HG03045 (cell line): ENCODE measurements around the gene NUP153.
A peak's percentile ranks its signal among the peaks of the same experiment; 100 is the strongest.
"Not testable (repeated sequence)": the region's sequence is repeated elsewhere in the genome, so short reads cannot be mapped to it uniquely, and the experiment has no call there.

Experiments used
- ATAC-seq: cut with Tn5 transposase; IDR thresholded peaks from one replicate; pipeline ENCODE4 v1.9.1; 2021; ENCODE audit warnings: mild to moderate bottlenecking, moderate library complexity; ENCODE audit not compliant: unreplicated experiment

NUP153 gene

DNA sequence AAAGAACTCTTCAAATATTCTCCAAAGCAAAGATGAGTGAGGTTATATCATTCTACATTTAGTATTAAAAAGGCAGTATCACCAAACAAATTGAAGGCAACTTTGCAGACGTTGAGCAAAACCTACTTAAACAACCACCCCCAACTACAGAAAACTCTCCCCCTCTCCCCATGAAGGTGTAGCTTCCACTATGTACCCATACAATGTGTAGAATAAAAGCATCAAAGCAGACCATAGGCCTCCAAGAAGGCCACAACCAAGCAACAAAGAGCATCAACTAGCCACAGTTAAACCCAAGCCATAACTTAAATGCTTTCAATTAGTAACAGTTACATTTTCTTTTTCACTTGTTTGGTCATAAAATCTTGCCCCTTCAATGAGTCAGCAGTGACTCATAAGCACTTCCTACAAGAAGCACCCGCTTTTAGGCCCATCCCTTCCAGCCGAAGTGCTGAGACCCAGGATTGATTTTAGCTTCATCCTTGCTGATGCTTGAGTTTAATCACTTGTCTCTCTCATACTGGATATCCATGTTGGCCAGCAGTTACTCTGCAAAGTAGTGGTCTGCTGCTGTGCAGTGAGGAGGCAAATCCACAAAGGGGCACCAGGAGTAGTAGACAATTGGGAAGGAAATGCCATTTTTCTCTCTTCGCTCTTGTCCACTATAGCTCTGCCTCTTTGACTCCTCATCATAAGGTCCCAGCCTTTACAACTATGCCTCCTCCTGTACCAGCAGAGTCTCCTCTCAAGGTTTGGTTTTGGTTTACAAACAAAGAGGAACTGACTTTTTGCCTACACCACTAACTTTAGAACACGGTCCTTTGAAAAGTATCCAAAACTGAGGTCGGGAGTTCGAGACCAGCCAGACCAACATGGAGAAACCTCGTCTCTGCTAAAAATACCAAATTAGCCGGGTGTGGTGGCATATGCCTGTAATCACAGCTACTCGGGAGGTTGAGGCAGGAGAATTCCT is 8.4 kb upstream of the NUP153 start:
- ATAC-seq: peak; percentile 77

DNA sequence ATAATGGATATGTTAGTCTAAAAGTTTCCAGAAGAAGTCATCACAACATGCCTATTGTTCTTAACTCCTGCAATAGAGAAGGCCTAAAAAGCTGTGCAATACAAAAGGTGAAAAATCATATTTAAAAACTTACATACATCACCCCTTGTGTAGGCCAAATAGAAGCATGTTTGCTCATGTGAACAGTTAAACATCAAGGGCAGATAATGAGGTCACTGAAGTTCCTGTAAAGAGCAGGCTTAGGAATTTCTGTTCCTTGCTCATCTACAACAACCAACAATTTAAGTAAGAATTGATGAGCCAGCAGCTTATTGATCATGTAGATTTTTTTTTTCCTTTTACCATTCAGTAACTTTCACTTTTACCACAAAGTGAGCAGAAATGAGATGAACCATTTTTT is 7.5 kb upstream of the NUP153 start:
- ATAC-seq: no peak

DNA sequence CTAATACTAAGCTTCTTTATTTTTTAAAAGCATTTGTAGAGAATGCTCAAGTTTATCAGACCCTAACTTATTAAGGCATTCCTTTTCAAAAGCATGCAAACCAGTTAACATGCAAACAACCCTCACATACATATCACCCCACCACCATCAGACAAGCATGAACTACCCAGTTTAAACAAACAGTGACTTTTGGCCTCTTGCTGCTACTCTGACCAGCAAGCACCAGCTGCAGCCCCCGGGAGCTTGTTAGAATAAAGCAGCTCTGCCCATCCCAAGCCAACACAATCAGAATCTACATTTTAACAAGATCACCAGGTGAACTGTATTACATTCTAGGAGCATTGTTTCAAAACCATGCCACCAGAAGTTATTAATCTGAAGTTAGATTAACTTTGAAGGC is 5.9 kb upstream of the NUP153 start:
- ATAC-seq: no peak

DNA sequence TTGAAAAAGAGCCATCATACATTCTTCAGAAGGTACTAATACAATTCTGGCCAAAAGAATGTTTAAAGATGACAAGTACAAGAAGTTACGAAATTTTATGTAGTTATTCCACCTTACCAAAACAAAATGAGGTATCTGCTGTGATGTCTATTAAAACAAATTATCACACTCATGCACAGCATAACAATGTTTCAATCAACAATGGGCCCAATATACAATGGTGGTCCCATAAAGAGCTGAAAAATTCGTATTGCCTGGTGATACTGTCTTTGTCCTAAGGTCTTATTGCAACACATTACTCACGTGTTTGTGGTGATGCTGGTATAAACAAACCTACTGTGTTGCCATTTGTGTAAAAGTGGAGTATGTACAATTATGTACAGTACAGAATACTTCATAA is 3.6 kb upstream of the NUP153 start:
- no peak for ATAC-seq

DNA sequence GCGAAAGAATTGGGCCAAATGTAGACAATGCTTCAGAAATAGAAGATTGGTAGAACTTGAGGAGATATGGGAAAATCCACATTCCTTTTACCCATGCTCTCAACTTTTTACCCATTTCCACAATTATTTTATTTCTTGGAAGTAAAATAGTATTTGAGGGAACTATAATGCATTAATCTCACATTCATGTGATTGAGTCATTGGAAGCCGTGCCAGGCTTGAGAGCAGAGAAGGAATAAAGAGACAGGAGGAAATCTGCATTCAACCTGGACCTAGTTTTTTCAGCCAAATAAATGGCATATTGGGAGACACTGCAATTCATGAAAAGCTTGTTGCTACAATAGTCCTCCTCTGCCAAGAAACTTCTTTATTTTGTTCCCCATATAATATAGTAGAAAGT is 2.8 kb upstream of the NUP153 start:
- ATAC-seq: no peak

DNA sequence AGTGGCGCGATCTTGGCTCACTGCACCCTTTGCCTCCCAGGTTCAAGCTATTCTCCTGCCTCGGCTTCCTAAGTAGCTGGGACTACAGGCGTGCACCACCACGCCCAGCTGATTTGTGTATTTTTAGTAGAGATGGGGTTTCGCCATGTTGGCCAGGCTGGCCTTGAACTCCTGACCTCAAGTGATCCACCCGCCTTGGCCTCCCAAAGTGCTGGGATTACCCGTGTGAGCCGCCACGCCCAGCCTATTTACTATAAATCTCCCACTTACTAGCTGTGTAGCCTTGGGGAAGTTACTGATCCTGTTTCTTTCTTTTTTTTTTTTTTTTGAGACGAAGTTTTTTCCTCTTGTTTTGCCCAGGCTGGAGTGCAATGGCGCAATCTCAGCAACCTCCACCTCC is 1.3 kb upstream of the NUP153 start:
- ATAC-seq: not testable (repeated sequence)

DNA sequence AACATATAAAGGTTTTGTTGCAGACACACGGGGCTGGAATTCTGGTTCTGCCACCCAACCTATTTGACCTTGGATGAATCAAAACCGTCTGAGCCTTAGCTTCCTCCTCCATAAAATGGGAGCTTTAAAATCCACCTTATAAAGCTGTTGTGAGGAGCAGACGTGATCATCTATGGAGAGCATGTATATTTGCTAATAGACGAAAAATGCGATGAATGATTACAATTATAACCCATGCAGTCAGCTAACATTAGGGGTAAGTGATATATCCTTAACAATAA is 586 bp upstream of the NUP153 start:
- no peak for ATAC-seq

DNA sequence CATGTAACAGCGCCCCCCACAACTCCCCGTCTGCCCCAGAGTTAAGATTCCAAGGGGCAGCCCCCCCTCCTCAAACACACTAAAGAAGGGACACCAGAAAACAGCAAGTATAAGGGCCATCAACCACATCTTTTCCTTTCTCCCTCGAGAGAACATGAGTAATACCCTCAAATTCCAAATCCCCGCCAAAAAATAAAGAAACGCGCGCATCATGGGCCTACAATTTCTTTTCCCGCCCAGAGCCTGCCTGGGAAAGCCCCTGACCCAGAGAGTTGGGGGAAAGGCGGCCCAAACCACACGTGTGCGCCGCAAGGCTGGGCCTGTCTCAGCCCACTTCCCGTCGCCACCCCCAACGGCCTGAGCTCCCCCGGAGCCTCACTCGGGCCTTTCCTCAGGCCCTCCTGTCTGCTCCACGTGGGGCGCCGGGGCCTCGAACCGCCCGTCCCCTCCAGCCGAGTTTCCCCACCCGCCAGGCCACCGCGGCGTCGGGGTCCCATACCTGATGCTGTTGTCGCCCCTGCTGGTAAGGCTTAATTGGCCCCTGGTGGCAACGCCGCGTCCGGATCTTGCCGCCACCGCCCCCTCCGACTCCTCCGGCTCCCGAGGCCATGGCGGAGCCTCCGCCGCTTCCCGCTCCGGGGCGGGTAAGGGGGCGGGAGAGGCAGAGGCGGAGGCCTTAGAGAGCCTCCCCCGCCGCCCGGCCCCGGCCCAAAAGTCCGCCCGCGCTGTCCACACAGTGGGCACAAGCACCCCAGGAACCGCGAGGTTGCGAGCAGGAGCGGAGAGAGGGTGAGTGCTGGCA is 746 bp downstream of the NUP153 start:
- peak; percentile 68 for ATAC-seq

DNA sequence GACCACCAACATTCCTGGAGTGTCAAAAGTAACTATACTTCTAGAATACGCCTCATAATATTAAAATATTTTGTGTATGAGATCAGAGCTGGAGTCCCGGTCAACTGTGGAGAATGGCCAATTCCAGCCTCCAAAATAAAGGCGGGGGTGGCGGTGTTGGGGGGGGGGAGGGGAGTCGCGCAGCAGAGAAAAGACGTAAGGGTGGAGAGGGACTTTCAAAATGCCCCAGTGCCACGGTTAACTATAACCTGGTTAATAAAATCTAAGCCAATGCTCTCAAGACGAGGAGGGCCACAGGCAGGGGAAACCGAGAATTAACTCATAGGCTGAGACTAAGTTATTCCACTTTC is 1.3 kb downstream of the NUP153 start:
- peak; percentile 0 for ATAC-seq

DNA sequence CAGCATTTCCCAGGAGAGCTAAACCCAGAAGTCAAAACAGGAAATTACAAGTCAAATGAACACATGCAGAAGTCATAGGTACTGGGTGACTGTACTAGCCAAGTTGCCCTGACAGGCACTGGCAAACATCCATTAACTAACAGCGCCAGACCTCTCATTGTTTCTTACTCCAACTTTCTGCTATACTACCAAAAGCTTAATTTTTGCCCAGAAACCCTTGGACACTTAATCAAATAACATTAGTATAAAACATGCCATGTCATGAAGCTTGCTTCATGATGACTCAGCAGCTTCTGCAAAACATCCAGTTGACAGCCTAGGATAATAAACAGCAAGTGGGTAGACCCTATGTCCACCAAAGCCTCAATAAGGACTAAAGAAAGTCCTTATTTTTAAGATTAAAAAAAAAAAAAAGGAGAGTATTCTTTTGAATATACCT is 3.5 kb downstream of the NUP153 start:
- ATAC-seq: no peak

DNA sequence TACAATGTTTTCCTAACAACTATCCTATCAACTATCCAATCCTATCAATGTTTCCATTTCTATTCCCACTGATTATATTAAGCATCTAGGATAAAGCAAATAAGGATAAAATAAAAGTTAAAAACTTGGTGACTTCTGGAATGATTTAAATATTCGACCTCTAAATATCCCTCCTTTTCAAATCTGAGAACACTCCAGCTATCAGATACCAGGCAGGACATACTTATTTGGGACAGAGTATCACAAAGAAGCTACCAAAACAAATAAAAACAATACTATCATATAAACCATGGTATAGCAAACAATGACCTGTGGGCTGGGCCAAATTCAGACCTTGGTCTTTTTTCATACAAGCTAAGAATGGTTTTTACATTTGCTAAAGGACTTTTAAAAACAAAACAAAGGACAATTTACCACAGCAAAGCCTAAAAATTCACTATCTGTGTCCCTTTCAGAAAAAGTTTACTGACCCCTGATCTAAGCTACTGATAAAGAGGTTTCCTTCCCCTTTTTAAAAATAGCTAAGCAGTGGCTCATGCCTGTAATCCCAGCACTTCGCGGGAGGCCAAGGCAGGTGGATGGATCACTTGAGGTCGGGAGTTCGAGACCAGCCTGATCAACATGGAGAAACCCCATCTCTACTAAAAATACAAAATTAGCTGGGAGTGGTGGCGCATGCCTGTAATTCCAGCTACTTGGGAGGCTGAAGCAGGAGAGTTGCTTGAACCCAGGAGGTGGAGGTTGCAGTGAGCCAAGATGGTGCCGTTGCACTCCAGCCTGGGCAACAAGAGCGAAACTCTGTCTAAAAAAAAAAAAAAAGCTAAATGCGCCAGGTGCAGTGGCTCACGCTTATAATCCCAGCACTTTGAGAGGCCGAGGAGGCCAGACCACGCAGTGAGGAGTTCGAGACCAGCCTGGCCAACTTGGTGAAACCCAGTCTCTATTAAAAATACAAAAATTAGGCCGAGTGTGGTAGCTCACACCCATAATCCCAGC is 6.0 kb downstream of the NUP153 start:
- ATAC-seq: no peak

DNA sequence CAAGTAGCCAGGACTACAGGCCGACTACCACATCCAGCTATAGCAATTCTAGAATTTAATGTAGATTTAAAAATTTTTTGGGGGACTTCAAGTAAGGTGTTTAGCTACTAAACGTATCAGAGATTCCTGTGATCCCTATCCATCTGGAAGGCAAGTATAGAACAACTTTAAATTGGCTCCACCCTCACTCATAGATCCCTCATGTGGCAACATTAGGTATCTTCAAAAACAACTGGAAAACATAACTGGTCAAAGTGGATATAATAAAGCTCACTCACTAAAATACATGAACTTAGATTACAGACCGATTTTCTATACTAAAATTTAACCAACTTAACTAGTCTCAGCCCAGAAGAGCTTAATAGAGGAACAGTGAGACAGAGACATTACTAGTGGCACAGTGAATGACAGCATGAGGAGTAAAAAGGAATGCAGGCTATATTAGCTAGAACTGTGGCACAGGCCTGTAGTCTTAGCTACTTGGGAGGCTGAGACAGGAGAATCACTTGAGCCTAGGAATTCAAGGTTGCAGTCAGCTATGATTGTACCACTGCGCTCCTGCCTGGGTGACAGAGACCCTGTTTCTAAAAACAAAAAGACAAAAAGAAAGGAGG is 14.7 kb downstream of the NUP153 start:
- no peak for ATAC-seq

DNA sequence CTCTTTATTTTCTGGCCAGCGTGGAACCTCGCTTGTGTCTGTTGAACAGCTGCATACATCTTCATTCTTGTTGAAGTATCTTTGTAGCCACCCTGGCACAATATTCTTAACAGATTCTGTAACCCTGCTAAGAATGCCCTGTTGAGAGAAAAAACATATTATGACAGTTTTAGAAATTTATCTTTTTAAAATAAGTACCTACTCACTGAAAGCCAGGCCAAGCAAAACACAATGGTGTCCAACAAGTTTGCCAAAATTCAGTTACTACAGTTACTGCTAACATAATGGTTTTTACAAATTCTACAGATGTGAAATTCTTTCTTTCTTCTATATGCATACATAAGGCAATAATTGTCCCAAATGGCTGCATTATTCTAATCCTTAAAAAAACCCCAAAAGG is 18.2 kb downstream of the NUP153 start:
- ATAC-seq: no peak

DNA sequence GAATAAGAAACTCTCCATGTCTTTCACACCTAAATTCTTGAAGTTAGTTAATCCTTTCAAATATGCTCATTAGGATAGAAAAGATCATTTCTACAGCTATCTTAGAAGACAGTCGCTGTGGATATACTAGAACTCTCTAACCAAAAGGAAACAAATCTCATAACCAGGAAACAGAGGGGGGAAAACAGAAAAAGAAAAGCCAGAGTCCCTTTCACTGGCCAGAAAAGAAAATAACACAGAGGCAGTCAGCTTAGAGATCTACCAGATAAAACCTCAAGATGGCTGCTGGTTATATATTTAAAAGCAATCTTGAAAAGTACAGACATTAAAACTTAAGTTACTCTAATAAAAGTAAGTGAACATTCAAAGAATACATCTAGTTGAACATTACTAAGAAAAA is 19.6 kb downstream of the NUP153 start:
- no peak for ATAC-seq

DNA sequence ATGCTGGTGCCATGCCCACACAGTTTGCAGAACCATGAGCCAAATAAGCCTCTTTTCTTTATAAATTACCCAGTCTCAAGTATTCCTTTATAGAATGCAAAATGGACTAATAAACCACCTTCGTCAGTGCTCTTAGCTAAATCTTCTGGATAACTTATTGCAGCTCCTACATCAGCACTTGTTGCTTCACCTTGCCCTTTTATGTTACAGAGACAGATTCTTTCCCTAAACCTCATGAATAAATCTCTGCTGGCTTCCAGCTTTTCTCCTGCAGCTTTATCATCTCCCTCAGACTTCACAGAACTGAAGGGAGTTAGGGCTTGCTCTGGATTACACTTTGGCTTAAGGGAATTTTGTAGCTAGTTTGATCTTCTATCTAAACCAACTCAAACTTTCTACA is 22.6 kb downstream of the NUP153 start:
- ATAC-seq: no peak

DNA sequence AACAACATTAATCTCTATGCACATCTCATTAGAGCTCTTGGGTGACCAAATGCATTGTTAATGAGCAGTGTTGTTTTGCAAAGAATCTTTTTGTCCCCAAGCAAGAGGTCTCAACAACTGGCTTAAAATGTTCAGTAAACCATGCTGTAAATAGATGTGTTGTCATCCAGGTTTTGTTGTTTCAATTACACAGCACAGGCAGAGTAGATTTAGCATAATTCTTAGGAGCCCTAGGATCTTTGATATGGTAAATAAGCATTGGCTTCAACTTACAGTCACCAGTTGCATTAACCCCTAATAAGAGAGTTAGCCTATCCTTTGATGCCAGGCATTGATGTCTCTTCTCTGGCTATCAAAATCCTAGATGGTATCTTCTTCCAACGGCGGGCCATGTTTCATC is 23.3 kb downstream of the NUP153 start:
- ATAC-seq: no peak

DNA sequence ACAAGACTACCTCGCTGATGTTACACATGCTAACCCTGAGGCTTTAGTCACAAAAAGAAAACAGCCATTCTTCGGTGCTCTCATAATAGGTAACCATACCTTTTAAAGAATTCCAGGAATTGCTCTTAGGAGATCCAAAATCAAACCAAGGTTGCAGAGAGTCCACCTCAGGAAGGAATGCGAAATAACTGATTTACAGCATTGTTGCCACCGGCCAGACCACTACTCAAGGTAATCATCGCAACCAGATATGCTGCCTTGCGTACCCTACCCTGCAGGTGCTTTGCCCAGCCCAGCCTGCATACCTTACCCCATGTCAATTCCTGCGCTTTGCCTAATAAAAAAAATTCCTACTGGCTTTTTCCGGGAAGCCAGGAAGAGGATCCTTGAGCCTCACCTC is 27.0 kb downstream of the NUP153 start:
- ATAC-seq: no peak

DNA sequence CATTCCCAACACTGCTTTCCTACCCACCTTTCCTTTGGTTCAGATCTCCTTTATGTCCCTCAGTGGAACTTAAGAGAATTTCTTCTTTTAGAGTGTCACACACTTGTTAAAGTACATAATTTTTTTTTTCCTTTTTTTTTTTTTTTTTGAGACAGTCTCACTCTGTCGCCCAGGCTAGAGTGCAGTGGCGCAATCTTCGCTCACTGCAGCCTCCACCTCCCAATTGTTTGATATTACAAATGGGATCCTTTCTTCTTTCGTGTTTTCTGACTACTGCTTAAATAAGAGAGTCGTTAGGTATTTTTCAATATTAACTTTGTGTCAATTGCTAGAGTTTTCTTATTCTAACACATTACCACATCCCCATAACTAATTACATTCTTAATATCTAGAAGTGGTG is 29.1 kb downstream of the NUP153 start:
- no peak for ATAC-seq

DNA sequence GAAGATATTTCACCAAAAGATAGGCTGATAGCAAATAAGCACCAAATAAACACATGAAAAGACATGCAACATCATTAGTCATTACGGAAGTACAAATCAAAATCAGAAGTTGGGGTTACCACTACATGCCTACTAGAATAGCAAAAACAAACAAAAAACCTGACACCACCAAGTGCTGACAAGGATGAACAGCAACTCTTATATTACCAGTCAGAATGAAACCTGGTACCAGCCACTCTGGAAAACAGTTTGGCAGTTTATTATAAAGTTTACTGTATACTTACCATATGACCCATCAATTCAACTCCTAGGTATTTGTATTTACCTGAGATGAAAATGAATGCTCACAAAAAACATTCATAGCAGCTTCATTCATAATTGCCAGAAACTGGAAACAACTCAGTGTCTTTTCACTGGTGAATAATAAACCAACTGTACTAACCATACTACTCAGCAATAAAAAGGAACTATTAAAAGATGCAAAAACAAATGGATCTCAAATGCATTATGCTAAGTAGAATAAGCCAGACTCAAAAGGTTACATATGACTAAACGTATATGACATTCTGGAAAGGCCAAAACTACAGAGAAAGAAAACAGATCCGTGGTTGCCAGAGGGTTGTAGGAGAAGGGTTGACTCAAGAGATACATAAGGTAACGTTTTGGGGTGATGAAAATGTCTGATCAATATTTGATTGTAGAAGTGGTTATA is 33.0 kb downstream of the NUP153 start:
- no peak for ATAC-seq

DNA sequence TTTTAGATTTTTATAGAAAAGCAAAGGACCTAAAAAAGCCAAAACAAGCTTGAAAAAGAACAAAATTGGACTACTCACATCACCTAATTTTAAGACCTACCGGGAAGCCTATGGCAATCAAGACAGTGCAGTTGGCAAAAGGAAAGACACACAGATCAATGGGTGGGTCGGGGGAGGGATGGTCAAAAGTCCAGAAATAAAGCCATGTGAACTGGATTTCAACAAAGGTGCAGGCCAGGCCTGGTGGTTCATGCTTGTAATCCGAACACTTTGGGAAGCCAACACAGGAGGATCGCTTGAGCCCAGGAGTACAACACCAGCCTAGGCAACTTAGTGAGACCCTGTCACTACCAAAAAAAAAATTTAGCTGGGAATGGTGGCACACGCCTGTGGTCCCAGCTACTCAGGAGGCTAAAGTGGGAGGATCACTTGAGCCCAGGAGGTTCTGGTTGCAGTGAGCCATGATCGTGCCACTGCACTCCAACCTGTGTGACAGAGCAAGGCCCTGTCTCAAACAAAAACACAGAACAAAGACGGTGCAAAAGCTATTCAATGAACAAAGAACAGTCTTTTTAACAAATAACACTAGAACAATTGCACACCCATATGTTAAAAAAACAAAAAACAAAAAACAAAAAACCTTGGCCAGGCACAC is 34.5 kb downstream of the NUP153 start:
- ATAC-seq: no peak
